ENCODE data around the gene PKD2L2.
"Not testable (repeated sequence)": the region's sequence is repeated elsewhere in the genome, so short reads cannot be mapped to it uniquely, and the experiment has no call there.

PKD2L2 gene

GRCh38 chr5:137960141-137960540 lies 70.9 kb downstream of the PKD2L2 start:
- no peak for DNase-seq

GRCh38 chr5:137960819-137961218 lies 71.6 kb downstream of the PKD2L2 start:
- DNase-seq: no peak

GRCh38 chr5:137970384-137970783 lies 81.1 kb downstream of the PKD2L2 start:
- DNase-seq: not testable (repeated sequence)

GRCh38 chr5:137975208-137975607 lies 86.0 kb downstream of the PKD2L2 start:
- no peak for DNase-seq

- no peak for DNase-seq
These were observed 100.2 kb downstream of the PKD2L2 start for GRCh38 chr5:137989419-137989818.

Data from T1000 (cell line).